GM13976 (cell line): Measurements from ENCODE around the gene A3GALT2.

ENCODE experiments used
- DNase-seq: peaks from one replicate; pipeline ENCODE4 v3.0.0; 2012; ENCODE audit warnings: low spot score
- in situ Hi-C: fragments of 300-500 bp; cut with MboI; formaldehyde crosslinking; loops from one replicate; pipeline ENCODE4 v1.12.0; 2022; ENCODE audit warnings: low sequenced_read_pairs, mixed read lengths, inconsistent platforms; ENCODE audit not compliant: unreplicated experiment
- TF ChIP-seq, protein P1 (sequence below): IDR thresholded peaks from 2 replicates; pipeline ENCODE4 v1.5.1; 2012; ENCODE audit warnings: borderline replicate concordance, mild to moderate bottlenecking; ENCODE audit not compliant: insufficient read depth; ENCODE audit errors: extremely low read depth, missing control alignments, control extremely low read depth

A3GALT2 gene

DNA sequence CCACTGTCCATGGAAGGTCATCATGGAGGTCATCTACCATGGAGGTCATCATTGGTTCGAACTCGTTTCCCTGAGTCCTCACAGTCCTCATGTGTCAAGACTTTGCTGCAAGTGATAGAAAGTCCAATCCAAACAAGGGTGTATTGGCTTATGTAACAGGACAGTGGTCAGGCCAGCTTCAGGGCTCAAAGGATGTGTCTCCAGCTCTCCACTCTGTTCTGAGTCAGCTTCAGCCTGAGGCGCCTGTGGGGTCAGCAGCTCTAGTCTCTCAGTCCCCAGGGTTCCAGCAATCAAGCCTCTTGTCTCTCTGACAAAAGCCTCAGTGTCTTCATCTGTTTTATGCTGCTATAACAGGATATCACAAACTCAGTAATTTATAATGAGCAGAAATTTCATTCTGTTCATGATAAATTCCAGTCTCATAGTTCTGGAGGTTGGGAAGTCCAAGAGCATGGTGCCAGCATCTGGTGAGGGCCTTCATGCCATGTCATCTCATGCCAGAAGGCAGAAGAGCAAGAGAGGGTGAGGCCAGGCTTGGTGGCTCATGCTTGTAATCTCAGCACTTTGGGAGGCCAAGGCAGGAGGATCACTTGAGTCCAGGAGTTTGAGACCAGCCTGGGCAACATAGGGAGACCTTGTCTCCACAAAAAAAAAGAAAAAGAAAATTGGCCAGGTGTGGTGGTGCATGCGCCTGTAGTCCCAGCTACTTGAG, 19.5 kb downstream of the A3GALT2 start:
- TF ChIP-seq, protein P1, sequence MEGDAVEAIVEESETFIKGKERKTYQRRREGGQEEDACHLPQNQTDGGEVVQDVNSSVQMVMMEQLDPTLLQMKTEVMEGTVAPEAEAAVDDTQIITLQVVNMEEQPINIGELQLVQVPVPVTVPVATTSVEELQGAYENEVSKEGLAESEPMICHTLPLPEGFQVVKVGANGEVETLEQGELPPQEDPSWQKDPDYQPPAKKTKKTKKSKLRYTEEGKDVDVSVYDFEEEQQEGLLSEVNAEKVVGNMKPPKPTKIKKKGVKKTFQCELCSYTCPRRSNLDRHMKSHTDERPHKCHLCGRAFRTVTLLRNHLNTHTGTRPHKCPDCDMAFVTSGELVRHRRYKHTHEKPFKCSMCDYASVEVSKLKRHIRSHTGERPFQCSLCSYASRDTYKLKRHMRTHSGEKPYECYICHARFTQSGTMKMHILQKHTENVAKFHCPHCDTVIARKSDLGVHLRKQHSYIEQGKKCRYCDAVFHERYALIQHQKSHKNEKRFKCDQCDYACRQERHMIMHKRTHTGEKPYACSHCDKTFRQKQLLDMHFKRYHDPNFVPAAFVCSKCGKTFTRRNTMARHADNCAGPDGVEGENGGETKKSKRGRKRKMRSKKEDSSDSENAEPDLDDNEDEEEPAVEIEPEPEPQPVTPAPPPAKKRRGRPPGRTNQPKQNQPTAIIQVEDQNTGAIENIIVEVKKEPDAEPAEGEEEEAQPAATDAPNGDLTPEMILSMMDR = no peak
- in situ Hi-C loops = no loop called here
- no peak for DNase-seq

DNA sequence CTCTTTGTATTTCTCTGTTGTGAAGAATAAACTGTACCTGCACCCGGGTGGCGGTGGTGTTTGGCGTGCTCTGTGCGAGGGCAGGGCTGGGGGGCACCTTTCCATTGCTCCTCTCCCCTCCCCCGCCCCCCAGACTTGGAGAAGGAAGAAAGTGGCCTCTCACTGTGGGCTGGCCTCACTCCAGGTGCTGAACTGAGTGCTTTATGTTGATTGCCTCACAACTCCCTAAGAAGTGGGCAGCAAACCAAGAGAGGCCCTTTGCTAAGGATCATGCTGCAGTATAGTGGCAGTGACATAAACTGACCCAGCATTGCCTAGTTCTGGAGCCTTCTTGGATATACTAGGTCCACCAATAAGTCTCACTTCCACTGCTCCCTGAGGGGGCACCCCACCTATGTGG, 20.2 kb downstream of the A3GALT2 start:
- in situ Hi-C loops = no loop called here
- TF ChIP-seq, protein P1 = no peak
- DNase-seq = no peak

DNA sequence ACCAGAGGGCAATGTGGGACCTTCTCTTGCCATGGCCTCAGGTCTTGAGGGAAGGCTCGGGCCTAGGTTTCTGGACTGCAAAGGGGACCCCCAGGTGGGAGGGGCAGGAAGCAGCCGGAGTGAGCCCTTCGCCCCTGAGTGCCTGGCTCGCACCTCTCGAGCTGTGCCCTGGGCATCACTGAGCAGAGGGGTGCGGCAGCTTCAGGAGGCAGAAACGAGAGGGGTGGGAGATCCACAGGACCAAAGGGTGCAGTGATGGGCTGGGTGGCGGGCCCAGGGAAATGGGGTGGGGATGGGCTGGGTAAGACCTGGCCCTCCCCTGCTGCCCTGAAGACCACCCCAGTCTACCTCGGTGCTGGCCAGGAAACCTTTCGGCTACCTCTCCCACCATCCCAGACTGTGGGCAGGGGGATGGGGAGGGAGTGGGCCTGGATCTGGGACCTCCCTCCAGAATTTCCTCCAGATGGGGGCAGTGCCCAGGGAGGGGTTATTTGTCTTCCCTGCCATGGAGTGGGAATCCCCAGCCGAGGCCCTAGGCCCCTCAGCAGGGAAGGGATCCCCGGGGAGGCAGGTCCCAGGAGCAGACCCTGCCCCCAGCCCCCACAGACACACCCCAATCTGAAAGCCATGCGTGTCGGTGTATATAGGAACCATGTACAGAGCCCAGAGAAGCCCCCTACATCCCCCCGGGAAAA, 21.3 kb downstream of the A3GALT2 start:
- no peak for DNase-seq
- in situ Hi-C loops = loop anchor here (5.0 to 10.0 kb wide), 3 partner anchors 68 to 315 kb away; no protein-coding TSS in a partner anchor
- TF ChIP-seq, protein P1 = no peak

DNA sequence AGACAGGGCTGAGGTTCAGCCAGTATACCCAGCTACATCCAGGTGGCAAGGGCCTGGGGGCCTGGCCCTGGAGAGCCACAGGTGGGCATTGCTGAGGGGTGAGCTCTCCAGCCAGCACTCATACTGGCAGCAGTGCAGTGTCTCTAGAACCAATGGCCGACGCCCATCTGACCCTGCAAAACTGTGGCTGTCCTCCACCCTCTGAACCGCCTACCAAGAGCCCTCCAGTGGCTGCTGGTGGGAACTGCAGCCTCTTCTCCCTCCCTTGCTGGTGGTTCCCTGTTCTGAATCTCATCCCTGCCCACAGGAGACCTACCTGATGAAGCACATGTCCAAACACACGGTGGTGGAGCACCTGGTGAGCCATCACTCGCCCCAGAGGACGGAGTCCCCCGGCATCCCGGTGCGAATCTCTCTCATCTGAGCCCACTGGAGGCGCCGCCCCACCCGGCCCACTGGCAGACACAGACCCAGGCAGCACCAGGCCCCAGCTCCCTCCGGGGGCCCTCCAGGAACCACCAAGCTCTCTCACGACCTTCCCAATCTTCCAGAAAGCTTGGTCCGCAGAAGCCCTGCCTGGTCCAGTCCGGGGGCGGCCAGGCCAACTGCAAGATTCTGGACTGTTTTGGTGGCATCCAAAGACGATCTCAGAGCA, 22.1 kb downstream of the A3GALT2 start:
- peak; percentile 88 for DNase-seq
- TF ChIP-seq, protein P1 = peak; percentile 79
- in situ Hi-C loops = loop anchor here (5.0 to 10.0 kb wide), 3 partner anchors 69 to 316 kb away; no protein-coding TSS in a partner anchor

DNA sequence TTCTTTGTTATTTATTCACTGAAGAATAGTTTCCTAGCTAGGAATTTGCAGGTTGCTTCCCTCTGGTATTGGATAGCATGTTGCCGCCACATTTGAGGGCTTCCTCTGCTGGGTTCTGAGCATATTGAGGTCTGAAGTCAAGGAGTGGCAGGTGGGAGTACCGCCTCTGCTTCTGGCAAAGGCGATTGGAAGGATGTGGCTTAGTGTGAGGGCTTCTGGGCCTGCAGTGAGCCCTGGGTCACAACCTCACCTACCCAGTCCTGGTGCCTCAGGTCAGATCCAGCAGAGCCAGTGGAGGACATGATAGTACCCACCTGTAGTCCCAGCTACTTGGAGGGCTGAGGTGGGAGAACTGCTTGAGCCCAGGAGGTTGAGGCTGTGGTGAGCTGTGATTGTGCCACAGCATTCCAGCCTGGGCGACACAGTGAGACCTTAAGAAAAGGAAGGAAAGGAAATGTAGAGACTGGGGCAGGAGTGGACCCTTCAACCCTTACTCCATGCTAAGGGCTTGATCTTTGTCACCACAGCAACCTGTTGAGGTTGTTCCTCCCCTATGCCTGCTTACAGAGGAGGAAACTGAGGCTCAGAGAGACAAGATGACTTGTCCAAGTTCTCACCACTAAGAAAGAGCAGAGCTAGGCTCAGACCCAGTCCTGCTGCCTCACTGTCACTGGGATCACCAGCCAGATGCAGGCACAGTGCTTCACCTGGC, 22.8 kb downstream of the A3GALT2 start:
- no peak for DNase-seq
- TF ChIP-seq, protein P1 = no peak
- in situ Hi-C loops = loop anchor here (5.0 to 10.0 kb wide), 3 partner anchors 69 to 317 kb away; no protein-coding TSS in a partner anchor

DNA sequence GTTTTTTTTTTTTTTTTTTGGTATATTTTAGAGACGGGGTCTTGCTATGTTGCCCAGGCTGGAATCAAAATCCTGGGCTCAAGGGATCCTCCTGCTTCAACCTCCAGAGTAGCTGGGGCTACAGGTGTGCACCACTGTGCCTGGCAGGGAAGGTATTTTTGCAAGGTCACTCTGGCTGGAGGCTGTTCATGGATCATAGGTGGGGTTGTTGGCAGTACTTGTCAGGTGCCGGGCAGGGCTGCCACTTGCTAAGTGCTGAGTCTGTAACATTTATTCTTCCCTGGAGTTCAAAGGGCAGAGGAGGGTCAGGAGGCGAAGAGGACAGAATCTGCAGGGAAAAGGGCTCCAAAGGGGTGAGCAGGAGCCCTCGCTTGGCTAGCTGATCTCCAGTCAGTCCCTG, 24.1 kb downstream of the A3GALT2 start:
- no peak for DNase-seq
- TF ChIP-seq, protein P1 = no peak
- in situ Hi-C loops = loop anchor here (5.0 to 10.0 kb wide), 3 partner anchors 70 to 318 kb away; no protein-coding TSS in a partner anchor
